ENCODE results near the gene SELE.

DNA sequence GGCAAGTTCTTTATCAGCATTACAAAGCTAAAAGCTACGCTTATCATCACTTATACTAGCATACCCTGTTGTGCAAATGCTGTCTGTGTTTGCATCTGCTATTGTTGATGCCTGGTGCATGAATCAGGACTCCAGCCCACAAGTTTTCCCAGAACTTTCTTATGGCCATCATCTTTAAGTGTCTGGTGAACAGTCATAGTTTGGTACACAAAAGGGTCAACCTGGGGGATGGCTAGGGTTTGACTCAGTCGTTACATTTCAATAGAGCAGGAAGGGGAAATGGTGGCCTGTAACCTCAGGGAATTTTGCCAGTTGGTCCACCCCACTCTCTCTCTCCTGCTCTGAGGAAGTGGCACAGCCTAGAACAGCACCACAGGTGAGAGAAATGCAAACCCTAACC, 57.9 kb downstream of the SELE start:
- TF ChIP-seq, protein P1, sequence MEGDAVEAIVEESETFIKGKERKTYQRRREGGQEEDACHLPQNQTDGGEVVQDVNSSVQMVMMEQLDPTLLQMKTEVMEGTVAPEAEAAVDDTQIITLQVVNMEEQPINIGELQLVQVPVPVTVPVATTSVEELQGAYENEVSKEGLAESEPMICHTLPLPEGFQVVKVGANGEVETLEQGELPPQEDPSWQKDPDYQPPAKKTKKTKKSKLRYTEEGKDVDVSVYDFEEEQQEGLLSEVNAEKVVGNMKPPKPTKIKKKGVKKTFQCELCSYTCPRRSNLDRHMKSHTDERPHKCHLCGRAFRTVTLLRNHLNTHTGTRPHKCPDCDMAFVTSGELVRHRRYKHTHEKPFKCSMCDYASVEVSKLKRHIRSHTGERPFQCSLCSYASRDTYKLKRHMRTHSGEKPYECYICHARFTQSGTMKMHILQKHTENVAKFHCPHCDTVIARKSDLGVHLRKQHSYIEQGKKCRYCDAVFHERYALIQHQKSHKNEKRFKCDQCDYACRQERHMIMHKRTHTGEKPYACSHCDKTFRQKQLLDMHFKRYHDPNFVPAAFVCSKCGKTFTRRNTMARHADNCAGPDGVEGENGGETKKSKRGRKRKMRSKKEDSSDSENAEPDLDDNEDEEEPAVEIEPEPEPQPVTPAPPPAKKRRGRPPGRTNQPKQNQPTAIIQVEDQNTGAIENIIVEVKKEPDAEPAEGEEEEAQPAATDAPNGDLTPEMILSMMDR (IDR thresholded peaks at IDR 0.05), result no peak
- TF ChIP-seq EP300 (IDR thresholded peaks at IDR 0.05), result no peak

Measured in upper lobe of left lung (tissue), 4 donors.